MCF 10A (cell line): ENCODE measurements around the gene GSTO2. TPM values are rescaled to one million over a fixed set of nuclear protein-coding genes. Genes with fewer than 3 reads are reported as not detected.

Experiments used
- BruUV-seq: library from RNA; stranded (reverse); fragments of 400-500 nt; replicated peaks from 2 replicates; lab custom pipeline; 2021; lab: Mats Ljungman, UMichigan
- CTCF ChIA-PET: fragments of 300-600 bp; sonication (Branson Sonifier 250); formaldehyde crosslinking; extraction: SDS; loops from one replicate; lab custom pipeline; 2021; ENCODE audit warnings: antibody characterized with exemption, inconsistent platforms; lab: Yijun Ruan, JAX
- POLR2A ChIA-PET: fragments of 300-600, 350-650 bp; sonication (Branson Sonifier 250); formaldehyde crosslinking; extraction: SDS; loops from one replicate; lab custom pipeline; 2020; ENCODE audit warnings: antibody characterized with exemption, inconsistent platforms; lab: Yijun Ruan, JAX
- DNase-seq: peaks from one replicate; pipeline ENCODE4 v3.0.0-alpha.2; 2018; ENCODE audit not compliant: unreplicated experiment
- H3K27ac Mint-ChIP-seq: one replicate; pipeline ENCODE4 v1.8.0; 2022; ENCODE audit warnings: mild to moderate bottlenecking, low read depth, mixed read lengths; ENCODE audit not compliant: unreplicated experiment
- H3K27me3 Mint-ChIP-seq: one replicate; pipeline ENCODE4 v1.8.0; 2022; ENCODE audit warnings: mixed read lengths; ENCODE audit not compliant: insufficient read depth, unreplicated experiment
- H3K36me3 Mint-ChIP-seq: one replicate; pipeline ENCODE4 v1.8.0; 2022; ENCODE audit warnings: mild to moderate bottlenecking, moderate library complexity, mixed read lengths; ENCODE audit not compliant: insufficient read depth, unreplicated experiment
- H3K4me1 Mint-ChIP-seq: one replicate; pipeline ENCODE4 v1.8.0; 2022; ENCODE audit warnings: mixed read lengths; ENCODE audit not compliant: insufficient read depth, unreplicated experiment
- H3K4me3 Mint-ChIP-seq: one replicate; pipeline ENCODE4 v1.8.0; 2022; ENCODE audit warnings: mild to moderate bottlenecking, moderate library complexity, mixed read lengths; ENCODE audit not compliant: unreplicated experiment
- H3K9me3 Mint-ChIP-seq: one replicate; pipeline ENCODE4 v1.8.0; 2022; ENCODE audit warnings: mixed read lengths; ENCODE audit not compliant: unreplicated experiment
- CTCF ChIP-seq: fragments of 200-600 bp; IDR thresholded peaks from one replicate; pipeline ENCODE4 v1.8.0; 2022; ENCODE audit warnings: antibody characterized with exemption, mild to moderate bottlenecking; ENCODE audit not compliant: unreplicated experiment
- intact Hi-C: fragments of 100-400 bp; cut with micrococcal nuclease; formaldehyde crosslinking; loops from 2 replicates; pipeline ENCODE4 v1.14.1; 2022
- total RNA-seq: library from RNA; stranded (reverse); gene quantifications from 2 replicates; pipeline ENCODE4 v1.2.3, GENCODE V29; 2022

The GSTO2 gene
- total RNA-seq, 1 experiment from 2014 or later, result 40.9 TPM

- ChIA-PET CTCF (interaction anchor here (0.5 to 14.7 kb wide), 4 partner anchors 12 to 402 kb away, joined by 3 to 139 read pairs (median 4); partner anchors contain the start of gene GSTO2), POLR2A (interaction anchor here (0.7 to 3.4 kb wide), 3 partner anchors 9 to 28 kb away, joined by 3 to 12 read pairs (median 4); partner anchors contain the start of gene CFAP43)
- no peak for TF ChIP-seq CTCF
- intact Hi-C loops, result no loop called here
- Mint-ChIP-seq H3K9me3 (no peaks in the 10 kb centered on the region), H3K4me1 (peaks cover 29% of the 10 kb centered on the region), H3K4me3 (no peak overlapping the region), H3K27me3 (no peaks in the 10 kb centered on the region), H3K36me3 (peaks cover 90% of the 10 kb centered on the region), H3K27ac (peak overlapping the region; percentile 89)
- peak; percentile 49 for DNase-seq
- BruUV-seq, result no TSS peak
Observed at GRCh38 chr10:104260775-104261115, 8.2 kb upstream of the GSTO2 start.

GRCh38 chr10:104262055-104262454, 6.9 kb upstream of the GSTO2 start:
- intact Hi-C loops, result no loop called here
- no peak for DNase-seq
- Mint-ChIP-seq H3K4me3 (no peak overlapping the region), H3K27me3 (no peaks in the 10 kb centered on the region), H3K27ac (peak overlapping the region; percentile 89), H3K36me3 (peaks cover 90% of the 10 kb centered on the region), H3K9me3 (no peaks in the 10 kb centered on the region), H3K4me1 (peaks cover 29% of the 10 kb centered on the region)
- no peak for TF ChIP-seq CTCF
- no TSS peak for BruUV-seq
- ChIA-PET POLR2A (interaction anchor here (0.7 to 3.4 kb wide), 3 partner anchors 11 to 30 kb away, joined by 3 to 12 read pairs (median 4); partner anchors contain the start of gene CFAP43), CTCF (interaction anchor here (14.7 kb wide), 1 partner anchor 11 kb away, joined by 139 read pairs; the partner anchor contains the start of gene GSTO2)

- no peak for DNase-seq
- Mint-ChIP-seq H3K4me3 (no peak overlapping the region), H3K27ac (no peak overlapping the region), H3K27me3 (no peaks in the 10 kb centered on the region), H3K36me3 (peaks cover 88% of the 10 kb centered on the region), H3K9me3 (no peaks in the 10 kb centered on the region), H3K4me1 (peaks cover 25% of the 10 kb centered on the region)
- ChIA-PET POLR2A (interaction anchor here (0.5 to 4.4 kb wide), 2 partner anchors 9 to 1865 kb away, joined by 3 to 25 read pairs; partner anchors contain the start of gene GSTO1), CTCF (interaction anchor here (14.7 kb wide), 1 partner anchor 8 kb away, joined by 139 read pairs; the partner anchor contains the start of gene GSTO2)
- intact Hi-C loops, result no loop called here
- no TSS peak for BruUV-seq
- no peak for TF ChIP-seq CTCF
Observed at GRCh38 chr10:104264783-104265182, 4.2 kb upstream of the GSTO2 start.

- intact Hi-C loops, result no loop called here
- DNase-seq, result no peak
- POLR2A ChIA-PET, result interaction anchor here (0.6 to 4.4 kb wide), 6 partner anchors 8 to 61 kb away, joined by 3 to 25 read pairs (median 6); partner anchors contain the start of gene GSTO1
- Mint-ChIP-seq H3K27me3 (no peaks in the 10 kb centered on the region), H3K4me3 (peak overlapping the region; percentile 85), H3K27ac (peak overlapping the region; percentile 92), H3K9me3 (no peaks in the 10 kb centered on the region), H3K4me1 (peaks cover 8% of the 10 kb centered on the region), H3K36me3 (peaks cover 58% of the 10 kb centered on the region)
- no peak for TF ChIP-seq CTCF
- CTCF ChIA-PET, result interaction anchor here (1.4 to 1.5 kb wide), 2 partner anchors 24 to 85 kb away, joined by 4 to 7 read pairs; partner anchors contain the start of gene CFAP58
- no TSS peak for BruUV-seq
Observed at GRCh38 chr10:104267721-104268404, 1.1 kb upstream of the GSTO2 start.
